Fibroblast of pulmonary artery (primary cell): ENCODE data around the gene ATP13A3.

ENCODE experiments used
- DNase-seq: peaks from one replicate; pipeline ENCODE4 v3.0.0-alpha.2; 2010; ENCODE audit warnings: low read depth
- H3K4me3 ChIP-seq: replicated peaks from 2 replicates; pipeline ENCODE4 v1.5.1; 2011; ENCODE audit warnings: low read depth, mild to moderate bottlenecking, control low read depth, low read length, moderate library complexity
- TF ChIP-seq, protein P1 (sequence below): IDR thresholded peaks from 2 replicates; pipeline ENCODE4 v1.5.1; 2011; ENCODE audit warnings: mild to moderate bottlenecking, control low read depth, low read length, inconsistent platforms; ENCODE audit errors: missing control alignments

Gene ATP13A3

DNA sequence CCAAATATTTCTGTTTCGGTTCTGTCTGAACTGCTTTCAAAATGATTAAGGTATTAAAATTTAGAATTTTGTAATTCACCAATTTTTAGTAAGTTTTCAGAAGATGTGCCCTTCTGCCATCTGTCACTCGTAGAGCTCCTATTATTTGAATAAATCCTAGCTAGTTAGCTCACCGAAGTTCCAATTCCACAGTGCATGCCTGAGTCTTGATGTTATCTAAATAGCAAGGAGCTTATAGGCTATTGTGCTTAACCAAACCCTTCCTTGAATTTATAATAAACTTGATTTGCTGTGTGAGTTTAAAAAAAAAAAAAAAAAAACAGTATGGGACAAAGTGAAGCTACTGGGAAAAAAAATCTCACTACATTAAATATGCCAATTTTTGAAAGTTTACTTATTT, 18.7 kb downstream of the ATP13A3 start:
- DNase-seq, result no peak
- TF ChIP-seq, protein P1, sequence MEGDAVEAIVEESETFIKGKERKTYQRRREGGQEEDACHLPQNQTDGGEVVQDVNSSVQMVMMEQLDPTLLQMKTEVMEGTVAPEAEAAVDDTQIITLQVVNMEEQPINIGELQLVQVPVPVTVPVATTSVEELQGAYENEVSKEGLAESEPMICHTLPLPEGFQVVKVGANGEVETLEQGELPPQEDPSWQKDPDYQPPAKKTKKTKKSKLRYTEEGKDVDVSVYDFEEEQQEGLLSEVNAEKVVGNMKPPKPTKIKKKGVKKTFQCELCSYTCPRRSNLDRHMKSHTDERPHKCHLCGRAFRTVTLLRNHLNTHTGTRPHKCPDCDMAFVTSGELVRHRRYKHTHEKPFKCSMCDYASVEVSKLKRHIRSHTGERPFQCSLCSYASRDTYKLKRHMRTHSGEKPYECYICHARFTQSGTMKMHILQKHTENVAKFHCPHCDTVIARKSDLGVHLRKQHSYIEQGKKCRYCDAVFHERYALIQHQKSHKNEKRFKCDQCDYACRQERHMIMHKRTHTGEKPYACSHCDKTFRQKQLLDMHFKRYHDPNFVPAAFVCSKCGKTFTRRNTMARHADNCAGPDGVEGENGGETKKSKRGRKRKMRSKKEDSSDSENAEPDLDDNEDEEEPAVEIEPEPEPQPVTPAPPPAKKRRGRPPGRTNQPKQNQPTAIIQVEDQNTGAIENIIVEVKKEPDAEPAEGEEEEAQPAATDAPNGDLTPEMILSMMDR, result no peak

DNA sequence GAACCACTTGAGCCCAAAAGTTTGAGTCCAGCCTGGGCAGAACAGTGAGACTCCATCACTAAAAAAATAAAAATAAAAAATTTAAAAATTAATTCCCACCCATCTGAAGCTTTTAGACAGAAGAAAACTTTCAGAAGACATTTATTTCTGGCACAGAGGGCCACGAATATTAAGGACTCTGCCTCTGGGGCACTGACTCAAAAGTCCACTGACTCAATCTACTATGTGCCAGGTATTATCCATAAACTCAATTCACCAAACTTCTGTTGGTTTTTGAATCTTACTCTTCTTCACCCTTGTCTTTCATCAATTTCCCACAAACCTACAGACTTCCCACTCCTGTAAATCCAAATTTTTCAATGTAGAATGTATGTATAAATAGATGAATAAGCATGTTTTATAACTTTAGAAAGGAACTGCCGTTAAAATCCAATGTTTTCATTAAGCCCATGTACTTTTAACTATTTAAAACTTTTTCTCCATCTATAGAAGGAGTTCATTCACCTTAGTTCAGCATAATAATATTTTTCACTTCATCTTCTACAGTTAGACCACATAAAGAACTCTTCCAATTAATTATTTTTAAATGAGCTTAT, 19.9 kb downstream of the ATP13A3 start:
- no peak for DNase-seq
- no peak overlapping the region for H3K4me3 ChIP-seq
- TF ChIP-seq, protein P1, result no peak

More for the DNA sequence above, 18.7 kb downstream of the ATP13A3 start:
- H3K4me3 ChIP-seq, result no peak overlapping the region

DNA sequence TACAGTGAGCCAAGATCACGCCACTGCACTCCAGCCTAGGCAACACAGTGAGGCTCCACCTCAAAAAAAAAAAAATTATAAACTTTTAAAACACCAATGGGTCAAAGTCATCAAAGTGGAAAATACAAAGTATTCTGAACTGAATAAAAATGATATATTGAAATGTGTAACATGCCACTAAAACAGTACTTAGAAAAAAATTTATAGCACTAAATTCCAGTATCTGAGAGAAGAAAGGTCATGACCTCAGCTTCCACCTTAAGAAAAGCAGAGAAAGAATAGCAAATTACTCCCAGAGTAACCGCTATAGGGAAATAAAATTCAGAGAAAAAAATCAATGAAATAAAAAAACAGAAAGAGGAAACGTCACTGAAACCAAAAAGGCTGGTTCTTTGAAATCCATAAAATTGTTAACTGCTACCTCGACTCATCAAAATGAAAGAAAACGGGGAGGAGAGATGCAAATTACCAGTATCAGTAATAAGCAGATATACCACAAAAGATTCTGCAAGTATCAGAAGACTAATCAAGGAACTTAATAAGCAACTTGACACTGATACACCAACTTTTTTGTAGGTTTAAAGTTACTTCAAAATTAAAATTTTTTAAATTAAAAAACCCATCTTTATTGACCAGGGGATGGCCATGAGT, 20.8 kb downstream of the ATP13A3 start:
- TF ChIP-seq, protein P1, result no peak
- no peak overlapping the region for H3K4me3 ChIP-seq
- DNase-seq, result no peak

DNA sequence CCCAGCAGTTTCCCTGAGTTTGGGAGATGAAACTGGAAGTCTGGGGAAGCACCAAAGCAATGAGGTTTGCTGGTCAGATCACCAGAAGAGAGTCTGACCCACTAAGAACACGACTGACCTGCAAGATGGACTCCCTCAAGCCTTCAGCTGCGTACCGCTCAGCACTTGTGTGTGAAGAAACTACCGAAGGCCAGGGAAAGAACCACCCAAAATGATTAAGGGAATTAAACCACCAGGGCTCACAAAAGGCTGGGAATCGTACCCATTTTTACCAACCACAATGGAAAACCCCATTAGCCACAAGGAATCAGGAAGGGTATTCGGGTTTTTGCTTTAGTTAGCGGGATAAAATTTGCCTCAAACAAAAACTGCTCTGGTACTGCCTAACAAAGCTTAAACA, 21.6 kb downstream of the ATP13A3 start:
- no peak for DNase-seq
- no peak overlapping the region for H3K4me3 ChIP-seq
- TF ChIP-seq, protein P1, result no peak

DNA sequence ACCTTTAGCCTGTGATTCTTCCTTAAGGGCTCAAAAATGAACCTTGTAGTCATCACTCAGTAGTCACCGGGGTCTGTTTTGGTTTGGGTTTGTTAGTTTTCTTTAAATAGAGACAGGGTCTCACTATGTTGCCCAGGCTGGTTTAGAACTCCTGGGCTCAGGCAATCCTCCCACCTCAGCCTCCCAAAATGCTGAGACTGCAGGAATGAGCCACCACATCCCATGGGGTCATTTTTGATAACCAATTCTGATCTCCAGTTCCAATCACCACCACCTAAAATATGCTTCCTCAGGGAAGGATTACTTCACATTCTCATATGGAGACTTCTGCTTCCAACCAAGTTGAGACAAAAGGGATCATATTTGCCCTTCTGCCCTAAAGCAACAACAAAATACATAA, 22.1 kb downstream of the ATP13A3 start:
- H3K4me3 ChIP-seq, result no peak overlapping the region
- DNase-seq, result no peak
- TF ChIP-seq, protein P1, result no peak

DNA sequence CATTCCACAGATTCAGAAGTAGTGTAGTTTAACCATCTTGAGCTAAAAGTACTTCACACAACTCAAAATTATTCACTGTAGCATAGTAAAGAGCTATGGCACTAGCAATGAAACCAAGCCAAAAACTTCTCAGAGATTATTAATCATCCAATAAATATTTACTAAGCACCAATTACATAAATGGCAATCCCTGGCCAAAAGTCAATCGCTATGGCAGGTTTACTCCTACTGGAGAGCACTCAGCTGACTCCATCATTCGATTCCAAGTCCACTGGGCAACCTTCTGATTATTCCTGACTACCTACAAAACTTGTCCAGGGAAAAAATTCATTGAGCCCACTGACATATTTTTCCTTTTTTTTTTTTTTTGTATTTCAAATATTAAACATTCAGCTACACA, 23.9 kb downstream of the ATP13A3 start:
- no peak for DNase-seq

More for the DNA sequence above, 23.9 kb downstream of the ATP13A3 start:
- TF ChIP-seq, protein P1, result no peak
- no peak overlapping the region for H3K4me3 ChIP-seq
